Measurements from ENCODE around the gene CLCN5. TPM values are rescaled to one million over a fixed set of nuclear protein-coding genes. Genes with fewer than 3 reads are reported as not detected.

CLCN5 gene
- total and polyA plus RNA-seq, 10 of the 15 experiments (the other 5 are each of a cell fraction or from before 2014, with no cell fraction given): 0.33 to 3.8 (median 2.6) TPM

- ChIA-PET CTCF (interaction anchor here (0.6 to 7.7 kb wide), 15 partner anchors 8 to 772 kb away, joined by 3 to 37 read pairs (median 4); partner anchors contain the start of genes CCNB3 and USP27X), POLR2A (no interaction called here), SMC1A (ENCODE audit: uncharacterized antibody, unreplicated experiment) (interaction anchor here (0.9 to 2.4 kb wide), 4 partner anchors 9 to 289 kb away, joined by 3 to 8 read pairs (median 4); partner anchors contain the start of gene CCNB3), RAD21 (ENCODE audit: unreplicated experiment) (interaction anchor here (2.3 kb wide), 2 partner anchors 31 to 165 kb away, joined by 9 to 10 read pairs; no protein-coding TSS in a partner anchor)
- no peaks in the 10 kb centered on the region for H3K4me1 ChIP-seq (ENCODE audit: control insufficient read depth, insufficient read depth, low read length)
- intact Hi-C loops (cut with micrococcal nuclease; ENCODE audit: unreplicated experiment): loop anchor here (1.0 to 5.0 kb wide), 4 partner anchors 33 to 665 kb away; partner anchors contain the start of gene CCNB3
- H3K9ac ChIP-seq (ENCODE audit: control insufficient read depth, insufficient read depth, low read length): no peak overlapping the region
- no peaks in the 10 kb centered on the region for H3K9me3 ChIP-seq (replicated peaks; ENCODE audit: control insufficient read depth, insufficient read depth, low read length)
- no peak overlapping the region for H3K27ac ChIP-seq (ENCODE audit: control insufficient read depth, insufficient read depth)
- no peaks in the 10 kb centered on the region for H3K79me2 ChIP-seq (ENCODE audit: control insufficient read depth, insufficient read depth, low read length)
- whole genome bisulfite sequencing (ENCODE audit: insufficient coverage, insufficient replicate concordance, low lambda C conversion rate, missing lambda C conversion rate): 14% methylated on average over 8 of the region's 8 CpGs
- peak; percentile 76 for TF ChIP-seq SMC3 (IDR thresholded peaks at IDR 0.05; ENCODE audit: borderline replicate concordance, low read length)
- peak; percentile 93 for TF ChIP-seq RAD21 (IDR thresholded peaks at IDR 0.05; ENCODE audit: insufficient read depth, low read depth, low read length)
- peak; percentile 81 to 92 (median 85) for TF ChIP-seq CTCF (IDR thresholded peaks at IDR 0.05 in 2 of 3, conservative IDR thresholded peaks at IDR 0.05 in 1 of 3; ENCODE audit: control insufficient read depth in 2 of 3, extremely low read depth in 1 of 3, insufficient read depth in 1 of 3, low read depth in 3 of 3, low read length in 3 of 3)
- TF ChIP-seq RELA (IDR thresholded peaks at IDR 0.05; ENCODE audit: borderline replicate concordance, partially characterized antibody): no peak
- no peak for DNase-seq (ENCODE audit: low read depth, low spot score)
- H3K4me2 ChIP-seq (ENCODE audit: control insufficient read depth, insufficient read depth): no peak overlapping the region
- FAIRE-seq: peak; percentile 94
- no peaks in the 10 kb centered on the region for H3K27me3 ChIP-seq (replicated peaks in 1 of 2; ENCODE audit: control insufficient read depth in 2 of 2, insufficient read depth in 2 of 2, low read length in 1 of 2)
- in situ Hi-C loops (cut with MboI): no loop called here
- no TSS peak for BruUV-seq (replicated peaks)
- H3K4me3 ChIP-seq: no peak overlapping the region
- no peaks in the 10 kb centered on the region for H4K20me1 ChIP-seq (ENCODE audit: control insufficient read depth, insufficient read depth)
- H2AFZ ChIP-seq (ENCODE audit: control insufficient read depth, low read depth, low read length): no peak overlapping the region
- ATAC-seq: peak; percentile 90
- H3K36me3 ChIP-seq (ENCODE audit: control insufficient read depth in 2 of 2, insufficient read depth in 2 of 2, low read length in 1 of 2): no peaks in the 10 kb centered on the region
Measured at GRCh38 chrX:49915361-49916222, 6.8 kb upstream of the CLCN5 start.
